HepG2 (cell line): ENCODE data around the gene DENND1C. TPM values are rescaled to one million over a fixed set of nuclear protein-coding genes. Genes with fewer than 3 reads are reported as not detected.

Source experiments
- FOXA1 ChIP-seq, 2 experiments: fragments of 450-650 bp in 1 of 2; sonication (generic) in 1 of 2; formaldehyde crosslinking in 1 of 2; IDR thresholded peaks; 2 replicates each; pipeline versions ENCODE4 v1.4.0 to v1.6.1; 2016 to 2020; ENCODE audit warnings: missing genetic modification reagents in 1 of 2
- HNRNPK ChIP-seq: fragments of 200-400 bp; formaldehyde crosslinking; IDR thresholded peaks from 2 replicates; pipeline ENCODE4 v1.6.1; 2018; ENCODE audit warnings: low read length, low read depth, moderate library complexity, mild to moderate bottlenecking; ENCODE audit not compliant: poor library complexity, severe bottlenecking
- KLF9 ChIP-seq: IDR thresholded peaks from 2 replicates; pipeline ENCODE4 v1.6.1; 2016; ENCODE audit warnings: low read depth
- NFKB2 ChIP-seq: sonication (generic); formaldehyde crosslinking; IDR thresholded peaks from 2 replicates; pipeline ENCODE4 v1.4.0; 2020; ENCODE audit warnings: missing genetic modification reagents, borderline replicate concordance
- THAP11 ChIP-seq: IDR thresholded peaks from 2 replicates; pipeline ENCODE4 v1.6.1; 2016; ENCODE audit warnings: missing biosample characterization, missing genetic modification reagents
- ZNF235 ChIP-seq: sonication (generic); formaldehyde crosslinking; IDR thresholded peaks from 2 replicates; pipeline ENCODE4 v1.8.1; 2023; ENCODE audit warnings: mild to moderate bottlenecking, missing genetic modification reagents, borderline replicate concordance
- polyA plus RNA-seq, 8 experiments: library from polyadenylated mRNA; depleted of rRNA in 3 of 8; stranded (reverse) in 7 of 8; unstranded in 1 of 8; fragments of >200 nt; fragmentation: Illumina TruSeq in 4 of 8; extraction: Trizol in 4 of 8; gene quantifications; 2 replicates each; pipeline versions ENCODE4 v1.2.1 to v1.2.3, GENCODE V29; 2011 to 2016; ENCODE audit warnings: low read depth in 4 of 8, missing spikeins in 1 of 8, mixed read lengths in 1 of 8; ENCODE audit not compliant: insufficient read depth in 1 of 8
- total RNA-seq, 5 experiments: library from RNA; depleted of rRNA; stranded (reverse); fragments of >200 nt; fragmentation: Illumina TruSeq; extraction: Trizol; gene quantifications; 2 replicates each; pipeline ENCODE4 v1.2.3, GENCODE V29; 2016; ENCODE audit warnings: low read depth in 1 of 5
- TF ChIP-seq, protein P1 (sequence below): sonication (generic); formaldehyde crosslinking; IDR thresholded peaks from 2 replicates; pipeline ENCODE4 v1.8.1; 2022; ENCODE audit warnings: low read depth, mild to moderate bottlenecking, missing genetic modification reagents
- TF ChIP-seq, protein P2 (sequence below): sonication (generic); formaldehyde crosslinking; IDR thresholded peaks from 2 replicates; pipeline ENCODE4 v1.8.1; 2023; ENCODE audit warnings: mild to moderate bottlenecking, missing genetic modification reagents
- TF ChIP-seq, protein P3 (sequence below): sonication (generic); formaldehyde crosslinking; IDR thresholded peaks from 2 replicates; pipeline ENCODE4 v1.4.0; 2020; ENCODE audit warnings: missing genetic modification reagents
- TF ChIP-seq, protein P4 (sequence below): sonication (generic); formaldehyde crosslinking; IDR thresholded peaks from 2 replicates; pipeline ENCODE4 v1.4.0; 2020; ENCODE audit warnings: mild to moderate bottlenecking, missing genetic modification reagents
- TF ChIP-seq, protein P5 (sequence below): sonication (generic); formaldehyde crosslinking; IDR thresholded peaks from 2 replicates; pipeline ENCODE4 v1.4.0; 2020; ENCODE audit warnings: low read depth, mild to moderate bottlenecking, missing genetic modification reagents
- TF ChIP-seq, protein P6 (sequence below): sonication (generic); formaldehyde crosslinking; conservative IDR thresholded peaks from 2 replicates; pipeline ENCODE4 v1.8.1; 2023; ENCODE audit warnings: missing genetic modification reagents

The DENND1C gene
- total and polyA plus RNA-seq, 2 of the 13 experiments (the other 11 are each of a cell fraction or from before 2014, with no cell fraction given): 0.04 to 0.73 TPM

DNA sequence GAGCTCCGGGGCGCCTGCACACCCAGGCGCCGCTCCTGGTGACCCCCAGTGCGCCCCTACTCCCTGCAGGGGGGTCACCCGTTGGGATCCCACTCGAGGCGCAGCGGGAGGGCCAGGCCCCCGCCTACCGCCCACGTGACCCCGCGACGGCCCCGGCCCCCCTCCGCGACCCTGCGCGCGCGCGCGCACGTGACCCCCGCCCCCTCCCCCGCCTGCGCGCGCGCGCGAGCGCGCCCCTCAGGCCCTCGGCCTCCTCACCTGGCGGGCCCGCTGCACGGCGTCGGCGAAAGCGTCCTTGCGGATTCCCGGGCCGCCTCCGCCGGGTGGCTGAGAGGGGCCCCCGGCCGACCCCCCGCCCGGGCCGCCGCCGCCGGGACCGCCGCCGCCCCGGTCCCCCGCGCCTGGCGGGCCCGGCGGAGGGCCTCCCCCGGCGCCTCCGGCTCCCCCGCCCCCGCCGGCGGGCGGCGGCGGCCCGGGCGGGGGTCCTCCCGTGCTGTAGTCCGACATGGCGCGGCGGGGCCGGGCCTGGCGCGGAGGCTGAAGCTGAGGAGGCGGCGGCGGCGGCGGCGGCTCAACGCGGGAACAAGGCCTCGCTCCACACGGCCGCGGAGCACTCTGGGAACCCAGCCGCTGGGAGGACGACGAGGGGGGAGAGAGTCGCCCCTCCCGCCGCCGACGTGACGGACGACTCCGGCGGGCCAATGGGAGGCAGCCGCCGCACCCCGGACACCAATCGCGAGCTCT lies 57.2 kb downstream of the DENND1C start, which contains the start of gene KHSRP (continued):
- TF ChIP-seq, protein P1, sequence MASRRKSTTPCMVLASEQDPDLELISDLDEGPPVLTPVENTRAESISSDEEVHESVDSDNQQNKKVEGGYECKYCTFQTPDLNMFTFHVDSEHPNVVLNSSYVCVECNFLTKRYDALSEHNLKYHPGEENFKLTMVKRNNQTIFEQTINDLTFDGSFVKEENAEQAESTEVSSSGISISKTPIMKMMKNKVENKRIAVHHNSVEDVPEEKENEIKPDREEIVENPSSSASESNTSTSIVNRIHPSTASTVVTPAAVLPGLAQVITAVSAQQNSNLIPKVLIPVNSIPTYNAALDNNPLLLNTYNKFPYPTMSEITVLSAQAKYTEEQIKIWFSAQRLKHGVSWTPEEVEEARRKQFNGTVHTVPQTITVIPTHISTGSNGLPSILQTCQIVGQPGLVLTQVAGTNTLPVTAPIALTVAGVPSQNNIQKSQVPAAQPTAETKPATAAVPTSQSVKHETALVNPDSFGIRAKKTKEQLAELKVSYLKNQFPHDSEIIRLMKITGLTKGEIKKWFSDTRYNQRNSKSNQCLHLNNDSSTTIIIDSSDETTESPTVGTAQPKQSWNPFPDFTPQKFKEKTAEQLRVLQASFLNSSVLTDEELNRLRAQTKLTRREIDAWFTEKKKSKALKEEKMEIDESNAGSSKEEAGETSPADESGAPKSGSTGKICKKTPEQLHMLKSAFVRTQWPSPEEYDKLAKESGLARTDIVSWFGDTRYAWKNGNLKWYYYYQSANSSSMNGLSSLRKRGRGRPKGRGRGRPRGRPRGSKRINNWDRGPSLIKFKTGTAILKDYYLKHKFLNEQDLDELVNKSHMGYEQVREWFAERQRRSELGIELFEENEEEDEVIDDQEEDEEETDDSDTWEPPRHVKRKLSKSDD (CRISPR knock-in tag): no peak
- TF ChIP-seq NFKB2 (CRISPR knock-in tag): 0 out of 2 replicates have a peak, but pooled peaks have one; percentile 10
- TF ChIP-seq, protein P2, sequence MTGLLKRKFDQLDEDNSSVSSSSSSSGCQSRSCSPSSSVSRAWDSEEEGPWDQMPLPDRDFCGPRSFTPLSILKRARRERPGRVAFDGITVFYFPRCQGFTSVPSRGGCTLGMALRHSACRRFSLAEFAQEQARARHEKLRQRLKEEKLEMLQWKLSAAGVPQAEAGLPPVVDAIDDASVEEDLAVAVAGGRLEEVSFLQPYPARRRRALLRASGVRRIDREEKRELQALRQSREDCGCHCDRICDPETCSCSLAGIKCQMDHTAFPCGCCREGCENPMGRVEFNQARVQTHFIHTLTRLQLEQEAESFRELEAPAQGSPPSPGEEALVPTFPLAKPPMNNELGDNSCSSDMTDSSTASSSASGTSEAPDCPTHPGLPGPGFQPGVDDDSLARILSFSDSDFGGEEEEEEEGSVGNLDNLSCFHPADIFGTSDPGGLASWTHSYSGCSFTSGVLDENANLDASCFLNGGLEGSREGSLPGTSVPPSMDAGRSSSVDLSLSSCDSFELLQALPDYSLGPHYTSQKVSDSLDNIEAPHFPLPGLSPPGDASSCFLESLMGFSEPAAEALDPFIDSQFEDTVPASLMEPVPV (CRISPR knock-in tag): no peak
- no peak for TF ChIP-seq HNRNPK
- TF ChIP-seq, protein P3, sequence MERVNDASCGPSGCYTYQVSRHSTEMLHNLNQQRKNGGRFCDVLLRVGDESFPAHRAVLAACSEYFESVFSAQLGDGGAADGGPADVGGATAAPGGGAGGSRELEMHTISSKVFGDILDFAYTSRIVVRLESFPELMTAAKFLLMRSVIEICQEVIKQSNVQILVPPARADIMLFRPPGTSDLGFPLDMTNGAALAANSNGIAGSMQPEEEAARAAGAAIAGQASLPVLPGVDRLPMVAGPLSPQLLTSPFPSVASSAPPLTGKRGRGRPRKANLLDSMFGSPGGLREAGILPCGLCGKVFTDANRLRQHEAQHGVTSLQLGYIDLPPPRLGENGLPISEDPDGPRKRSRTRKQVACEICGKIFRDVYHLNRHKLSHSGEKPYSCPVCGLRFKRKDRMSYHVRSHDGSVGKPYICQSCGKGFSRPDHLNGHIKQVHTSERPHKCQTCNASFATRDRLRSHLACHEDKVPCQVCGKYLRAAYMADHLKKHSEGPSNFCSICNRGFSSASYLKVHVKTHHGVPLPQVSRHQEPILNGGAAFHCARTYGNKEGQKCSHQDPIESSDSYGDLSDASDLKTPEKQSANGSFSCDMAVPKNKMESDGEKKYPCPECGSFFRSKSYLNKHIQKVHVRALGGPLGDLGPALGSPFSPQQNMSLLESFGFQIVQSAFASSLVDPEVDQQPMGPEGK (CRISPR knock-in tag): peak; percentile 97
- TF ChIP-seq KLF9 (CRISPR knock-in tag): no peak
- TF ChIP-seq ZNF235 (CRISPR knock-in tag): no peak
- TF ChIP-seq THAP11: no peak
- TF ChIP-seq, protein P4, sequence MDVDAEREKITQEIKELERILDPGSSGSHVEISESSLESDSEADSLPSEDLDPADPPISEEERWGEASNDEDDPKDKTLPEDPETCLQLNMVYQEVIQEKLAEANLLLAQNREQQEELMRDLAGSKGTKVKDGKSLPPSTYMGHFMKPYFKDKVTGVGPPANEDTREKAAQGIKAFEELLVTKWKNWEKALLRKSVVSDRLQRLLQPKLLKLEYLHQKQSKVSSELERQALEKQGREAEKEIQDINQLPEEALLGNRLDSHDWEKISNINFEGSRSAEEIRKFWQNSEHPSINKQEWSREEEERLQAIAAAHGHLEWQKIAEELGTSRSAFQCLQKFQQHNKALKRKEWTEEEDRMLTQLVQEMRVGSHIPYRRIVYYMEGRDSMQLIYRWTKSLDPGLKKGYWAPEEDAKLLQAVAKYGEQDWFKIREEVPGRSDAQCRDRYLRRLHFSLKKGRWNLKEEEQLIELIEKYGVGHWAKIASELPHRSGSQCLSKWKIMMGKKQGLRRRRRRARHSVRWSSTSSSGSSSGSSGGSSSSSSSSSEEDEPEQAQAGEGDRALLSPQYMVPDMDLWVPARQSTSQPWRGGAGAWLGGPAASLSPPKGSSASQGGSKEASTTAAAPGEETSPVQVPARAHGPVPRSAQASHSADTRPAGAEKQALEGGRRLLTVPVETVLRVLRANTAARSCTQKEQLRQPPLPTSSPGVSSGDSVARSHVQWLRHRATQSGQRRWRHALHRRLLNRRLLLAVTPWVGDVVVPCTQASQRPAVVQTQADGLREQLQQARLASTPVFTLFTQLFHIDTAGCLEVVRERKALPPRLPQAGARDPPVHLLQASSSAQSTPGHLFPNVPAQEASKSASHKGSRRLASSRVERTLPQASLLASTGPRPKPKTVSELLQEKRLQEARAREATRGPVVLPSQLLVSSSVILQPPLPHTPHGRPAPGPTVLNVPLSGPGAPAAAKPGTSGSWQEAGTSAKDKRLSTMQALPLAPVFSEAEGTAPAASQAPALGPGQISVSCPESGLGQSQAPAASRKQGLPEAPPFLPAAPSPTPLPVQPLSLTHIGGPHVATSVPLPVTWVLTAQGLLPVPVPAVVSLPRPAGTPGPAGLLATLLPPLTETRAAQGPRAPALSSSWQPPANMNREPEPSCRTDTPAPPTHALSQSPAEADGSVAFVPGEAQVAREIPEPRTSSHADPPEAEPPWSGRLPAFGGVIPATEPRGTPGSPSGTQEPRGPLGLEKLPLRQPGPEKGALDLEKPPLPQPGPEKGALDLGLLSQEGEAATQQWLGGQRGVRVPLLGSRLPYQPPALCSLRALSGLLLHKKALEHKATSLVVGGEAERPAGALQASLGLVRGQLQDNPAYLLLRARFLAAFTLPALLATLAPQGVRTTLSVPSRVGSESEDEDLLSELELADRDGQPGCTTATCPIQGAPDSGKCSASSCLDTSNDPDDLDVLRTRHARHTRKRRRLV (CRISPR knock-in tag): no peak
- TF ChIP-seq, protein P5, sequence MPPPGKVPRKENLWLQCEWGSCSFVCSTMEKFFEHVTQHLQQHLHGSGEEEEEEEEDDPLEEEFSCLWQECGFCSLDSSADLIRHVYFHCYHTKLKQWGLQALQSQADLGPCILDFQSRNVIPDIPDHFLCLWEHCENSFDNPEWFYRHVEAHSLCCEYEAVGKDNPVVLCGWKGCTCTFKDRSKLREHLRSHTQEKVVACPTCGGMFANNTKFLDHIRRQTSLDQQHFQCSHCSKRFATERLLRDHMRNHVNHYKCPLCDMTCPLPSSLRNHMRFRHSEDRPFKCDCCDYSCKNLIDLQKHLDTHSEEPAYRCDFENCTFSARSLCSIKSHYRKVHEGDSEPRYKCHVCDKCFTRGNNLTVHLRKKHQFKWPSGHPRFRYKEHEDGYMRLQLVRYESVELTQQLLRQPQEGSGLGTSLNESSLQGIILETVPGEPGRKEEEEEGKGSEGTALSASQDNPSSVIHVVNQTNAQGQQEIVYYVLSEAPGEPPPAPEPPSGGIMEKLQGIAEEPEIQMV: no peak
- TF ChIP-seq FOXA1 (IDR thresholded peaks at IDR 0.05): no peak
- no peak for TF ChIP-seq FOXA1 (CRISPR knock-in tag; IDR thresholded peaks at IDR 0.05)
- TF ChIP-seq, protein P6, sequence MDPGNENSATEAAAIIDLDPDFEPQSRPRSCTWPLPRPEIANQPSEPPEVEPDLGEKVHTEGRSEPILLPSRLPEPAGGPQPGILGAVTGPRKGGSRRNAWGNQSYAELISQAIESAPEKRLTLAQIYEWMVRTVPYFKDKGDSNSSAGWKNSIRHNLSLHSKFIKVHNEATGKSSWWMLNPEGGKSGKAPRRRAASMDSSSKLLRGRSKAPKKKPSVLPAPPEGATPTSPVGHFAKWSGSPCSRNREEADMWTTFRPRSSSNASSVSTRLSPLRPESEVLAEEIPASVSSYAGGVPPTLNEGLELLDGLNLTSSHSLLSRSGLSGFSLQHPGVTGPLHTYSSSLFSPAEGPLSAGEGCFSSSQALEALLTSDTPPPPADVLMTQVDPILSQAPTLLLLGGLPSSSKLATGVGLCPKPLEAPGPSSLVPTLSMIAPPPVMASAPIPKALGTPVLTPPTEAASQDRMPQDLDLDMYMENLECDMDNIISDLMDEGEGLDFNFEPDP (CRISPR knock-in tag): no peak
